ENCODE results near the gene CDKN1B. TPM values are rescaled to one million over a fixed set of nuclear protein-coding genes. Genes with fewer than 3 reads are reported as not detected.

Gene CDKN1B
- total RNA-seq, 1 experiment from 2014 or later: 27.7 TPM

DNA sequence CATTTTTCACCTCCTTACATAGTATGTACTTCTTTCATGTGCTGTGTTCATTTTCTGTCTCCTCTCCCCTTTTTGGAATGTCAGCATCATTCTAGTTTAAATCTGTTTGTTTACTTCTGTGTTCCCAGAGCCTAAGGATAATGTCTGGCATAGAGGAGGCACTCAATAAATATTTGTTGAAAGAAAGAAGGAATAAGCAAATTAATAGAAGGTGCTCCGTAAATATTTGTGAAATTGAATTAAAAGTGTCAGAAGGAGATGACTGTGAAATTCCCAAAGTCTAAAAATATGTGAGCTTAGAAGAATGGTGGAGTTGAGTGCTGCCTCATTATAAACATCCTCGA, 3.3 kb upstream of the CDKN1B start:
- H3K14ac ChIP-seq (ENCODE audit: insufficient read depth, low read length): no peak overlapping the region
- peaks cover 7% of the 10 kb centered on the region for H3K4me1 ChIP-seq (ENCODE audit: insufficient read depth, low read length)
- H2BK20ac ChIP-seq (ENCODE audit: low read depth, low read length, poor library complexity, severe bottlenecking): no peak overlapping the region
- H2BK120ac ChIP-seq (ENCODE audit: low read depth, low read length, poor library complexity, severe bottlenecking): no peak overlapping the region
- no peak for DNase-seq
- no peaks in the 10 kb centered on the region for H3K79me1 ChIP-seq (ENCODE audit: insufficient read depth, low read depth, low read length, poor library complexity, severe bottlenecking)
- H2AFZ ChIP-seq (ENCODE audit: low read length): no peak overlapping the region
- H3K23ac ChIP-seq (ENCODE audit: insufficient read length, low read depth, low read length): no peak overlapping the region
- no peak overlapping the region for H2BK5ac ChIP-seq (ENCODE audit: insufficient read length, low read length)
- H3K23me2 ChIP-seq (ENCODE audit: insufficient read length, low read depth, low read length, poor library complexity, severe bottlenecking): peaks cover 11% of the 10 kb centered on the region
- TF ChIP-seq, protein P1, sequence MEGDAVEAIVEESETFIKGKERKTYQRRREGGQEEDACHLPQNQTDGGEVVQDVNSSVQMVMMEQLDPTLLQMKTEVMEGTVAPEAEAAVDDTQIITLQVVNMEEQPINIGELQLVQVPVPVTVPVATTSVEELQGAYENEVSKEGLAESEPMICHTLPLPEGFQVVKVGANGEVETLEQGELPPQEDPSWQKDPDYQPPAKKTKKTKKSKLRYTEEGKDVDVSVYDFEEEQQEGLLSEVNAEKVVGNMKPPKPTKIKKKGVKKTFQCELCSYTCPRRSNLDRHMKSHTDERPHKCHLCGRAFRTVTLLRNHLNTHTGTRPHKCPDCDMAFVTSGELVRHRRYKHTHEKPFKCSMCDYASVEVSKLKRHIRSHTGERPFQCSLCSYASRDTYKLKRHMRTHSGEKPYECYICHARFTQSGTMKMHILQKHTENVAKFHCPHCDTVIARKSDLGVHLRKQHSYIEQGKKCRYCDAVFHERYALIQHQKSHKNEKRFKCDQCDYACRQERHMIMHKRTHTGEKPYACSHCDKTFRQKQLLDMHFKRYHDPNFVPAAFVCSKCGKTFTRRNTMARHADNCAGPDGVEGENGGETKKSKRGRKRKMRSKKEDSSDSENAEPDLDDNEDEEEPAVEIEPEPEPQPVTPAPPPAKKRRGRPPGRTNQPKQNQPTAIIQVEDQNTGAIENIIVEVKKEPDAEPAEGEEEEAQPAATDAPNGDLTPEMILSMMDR (conservative IDR thresholded peaks at IDR 0.05): no peak
- H4K8ac ChIP-seq (replicated peaks; ENCODE audit: insufficient read length, low read depth, low read length): no peak overlapping the region
- H3T11ph ChIP-seq (ENCODE audit: low read length): no peak overlapping the region
- peaks cover 33 to 40% of the 10 kb centered on the region in 2 experiments for H3K4me1 Mint-ChIP-seq
- no peak overlapping the region for H2BK15ac ChIP-seq (ENCODE audit: low read depth, low read length)
- H3K27me3 ChIP-seq (ENCODE audit: insufficient read depth, low read length): no peaks in the 10 kb centered on the region
- H3K27ac ChIP-seq (ENCODE audit: insufficient read length, low read depth, low read length): no peak overlapping the region
- 100% methylated on average over 1 of the region's 2 CpGs for WGBS (ENCODE audit: extremely low coverage, insufficient read length, low lambda C conversion rate)
- H3K27ac Mint-ChIP-seq: no peak overlapping the region
- peaks cover 1 to 6% (median 6%) of the 10 kb centered on the region in 3 experiments; a peak in 6 of 7 replicates for H3K36me3 Mint-ChIP-seq (ENCODE audit: insufficient read depth in 1 of 3, low read depth in 3 of 3)
- peak overlapping the region in 1 of 2 experiments; percentile 47; a peak in 2 of 5 replicates for H3K4me3 Mint-ChIP-seq
- H3K9ac ChIP-seq (ENCODE audit: extremely low read depth, insufficient read length, low read length): no peak overlapping the region
- H3K79me2 ChIP-seq (ENCODE audit: insufficient read depth, low read length): peaks cover 4% of the 10 kb centered on the region; the same call in 1 of the 2 replicates
- H2BK12ac ChIP-seq (ENCODE audit: insufficient read length, low read depth, low read length): no peak overlapping the region
- no peak overlapping the region for H4K5ac ChIP-seq (ENCODE audit: insufficient read length, low read depth, low read length)
- H4K20me1 ChIP-seq (ENCODE audit: control insufficient read depth, insufficient read depth, insufficient read length): no peaks in the 10 kb centered on the region
- H3K27me3 Mint-ChIP-seq (ENCODE audit: low read depth): peaks cover 6% of the 10 kb centered on the region
- no peak overlapping the region for H3K4ac ChIP-seq (ENCODE audit: low read depth, low read length)
- H3K9me3 ChIP-seq (ENCODE audit: control insufficient read depth, low read depth, low read length): no peaks in the 10 kb centered on the region
- H3K4me2 ChIP-seq (ENCODE audit: insufficient read depth, insufficient read length, low read length): peak overlapping the region; percentile 44
- no peaks in the 10 kb centered on the region for H3K9me3 Mint-ChIP-seq
- no peak overlapping the region for H3K56ac ChIP-seq (ENCODE audit: insufficient read length, low read depth, low read length)
- no peak overlapping the region for H4K91ac ChIP-seq (ENCODE audit: insufficient read length, low read depth, low read length)
- H3K18ac ChIP-seq (ENCODE audit: insufficient read length, low read depth, low read length): no peak overlapping the region
- H2AK5ac ChIP-seq (ENCODE audit: insufficient read length, low read length): no peak overlapping the region

Measured in H9 (cell line).